Measurements from ENCODE around the gene PLTP.
"Not testable (repeated sequence)": the region's sequence is repeated elsewhere in the genome, so short reads cannot be mapped to it uniquely, and the experiment has no call there.

PLTP gene

DNA sequence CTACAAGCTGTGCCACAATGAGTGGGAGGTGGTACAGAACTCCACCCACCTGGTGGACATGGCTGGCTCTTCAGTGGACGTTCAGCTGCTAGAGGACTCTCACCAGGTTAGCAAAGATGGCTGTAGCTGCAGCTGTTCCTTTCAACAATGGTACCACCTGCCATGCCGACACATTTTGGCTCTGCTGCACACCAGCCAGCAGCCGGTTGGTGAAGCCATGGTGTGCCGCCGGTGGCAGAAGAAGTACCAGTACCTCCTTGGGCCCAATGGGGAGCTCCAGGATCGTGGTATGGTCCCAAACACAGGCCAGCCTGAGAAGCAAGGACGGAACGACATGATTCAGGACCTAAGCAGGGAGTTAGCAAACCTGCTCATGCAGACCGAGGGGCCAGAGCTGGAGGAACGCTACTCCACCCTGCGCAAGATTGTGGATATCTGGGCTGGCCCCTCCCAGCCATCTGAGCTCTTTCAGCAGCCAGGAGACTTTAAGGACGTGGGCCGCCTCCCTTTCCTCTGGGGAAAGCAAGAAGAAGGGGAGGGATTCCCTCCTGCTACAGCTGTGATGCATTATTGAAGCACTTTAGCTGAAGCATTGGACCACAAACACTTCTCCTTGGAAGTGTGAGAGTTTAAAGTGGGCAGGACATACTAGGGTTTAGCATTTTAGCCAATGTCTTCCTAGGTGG lies 33.7 kb downstream of the PLTP start:
- H3K4me2 ChIP-seq (ENCODE audit: insufficient read depth, low read length): no peak overlapping the region
- H3K9ac ChIP-seq (ENCODE audit: low read depth, low read length): no peak overlapping the region
- peaks cover 22% of the 10 kb centered on the region for H3K79me2 ChIP-seq (ENCODE audit: insufficient read depth, low read length)
- H3K9me3 ChIP-seq (ENCODE audit: insufficient read depth, low read length, severe bottlenecking): no peaks in the 10 kb centered on the region
- ATAC-seq (ENCODE audit: insufficient read depth, low read depth) (no peak), DNase-seq (no peak)
- no peak overlapping the region for H3K27ac ChIP-seq (ENCODE audit: low read length)
- H3K4me1 ChIP-seq (ENCODE audit: insufficient read depth, low read length): peaks cover 28% of the 10 kb centered on the region
- peaks cover 34% of the 10 kb centered on the region for H3K36me3 ChIP-seq (ENCODE audit: insufficient read depth, low read length)
- H3K4me3 ChIP-seq (ENCODE audit: low read depth in 1 of 2, low read length in 2 of 2): no peak overlapping the region
- TF ChIP-seq EZH2 (IDR thresholded peaks at IDR 0.05; ENCODE audit: borderline replicate concordance, low read depth, low read length, severe bottlenecking) (no peak), CTCF (IDR thresholded peaks at IDR 0.05; ENCODE audit: borderline replicate concordance, extremely low read depth, low read length, poor library complexity, severe bottlenecking) (no peak)
- H4K20me1 ChIP-seq (ENCODE audit: insufficient read depth, low read length): peaks cover 7% of the 10 kb centered on the region; the same call in 1 of the 2 replicates
- H3K27me3 ChIP-seq (ENCODE audit: insufficient read depth, low read length, poor library complexity): no peaks in the 10 kb centered on the region
- no peak overlapping the region for H2AFZ ChIP-seq (ENCODE audit: low read depth, low read length)

GRCh38 chr20:45874576-45874975 lies 37.4 kb downstream of the PLTP start:
- ATAC-seq (ENCODE audit: insufficient read depth, low read depth) (no peak), DNase-seq (no peak)
- TF ChIP-seq EZH2 (IDR thresholded peaks at IDR 0.05; ENCODE audit: borderline replicate concordance, low read depth, low read length, severe bottlenecking) (no peak), CTCF (IDR thresholded peaks at IDR 0.05; ENCODE audit: borderline replicate concordance, extremely low read depth, low read length, poor library complexity, severe bottlenecking) (no peak)
- Histone ChIP-seq H3K27ac (ENCODE audit: low read length) (no peak overlapping the region), H3K4me3 (ENCODE audit: low read depth in 1 of 2, low read length in 2 of 2) (no peak overlapping the region), H3K36me3 (ENCODE audit: insufficient read depth, low read length) (peaks cover 20% of the 10 kb centered on the region), H3K79me2 (ENCODE audit: insufficient read depth, low read length) (no peaks in the 10 kb centered on the region), H3K4me1 (ENCODE audit: insufficient read depth, low read length) (no peaks in the 10 kb centered on the region), H3K9me3 (ENCODE audit: insufficient read depth, low read length, severe bottlenecking) (no peaks in the 10 kb centered on the region), H3K4me2 (ENCODE audit: insufficient read depth, low read length) (no peak overlapping the region), H2AFZ (ENCODE audit: low read depth, low read length) (no peak overlapping the region), H3K9ac (ENCODE audit: low read depth, low read length) (no peak overlapping the region), H4K20me1 (ENCODE audit: insufficient read depth, low read length) (no peaks in the 10 kb centered on the region; the same call in 1 of the 2 replicates), H3K27me3 (ENCODE audit: insufficient read depth, low read length, poor library complexity) (no peaks in the 10 kb centered on the region)

GRCh38 chr20:45874104-45874481 lies 37.9 kb downstream of the PLTP start:
- H4K20me1 ChIP-seq (ENCODE audit: insufficient read depth, low read length); DNase-seq; H3K27me3 ChIP-seq (ENCODE audit: insufficient read depth, low read length, poor library complexity); H3K4me3 ChIP-seq (ENCODE audit: low read depth in 1 of 2, low read length in 2 of 2); H3K4me2 ChIP-seq (ENCODE audit: insufficient read depth, low read length); H3K9me3 ChIP-seq (ENCODE audit: insufficient read depth, low read length, severe bottlenecking); ATAC-seq (ENCODE audit: insufficient read depth, low read depth); H3K4me1 ChIP-seq (ENCODE audit: insufficient read depth, low read length); H2AFZ ChIP-seq (ENCODE audit: low read depth, low read length); H3K79me2 ChIP-seq (ENCODE audit: insufficient read depth, low read length); H3K9ac ChIP-seq (ENCODE audit: low read depth, low read length); H3K27ac ChIP-seq (ENCODE audit: low read length): not testable (repeated sequence)
- peaks cover 20% of the 10 kb centered on the region for H3K36me3 ChIP-seq (ENCODE audit: insufficient read depth, low read length)

DNA sequence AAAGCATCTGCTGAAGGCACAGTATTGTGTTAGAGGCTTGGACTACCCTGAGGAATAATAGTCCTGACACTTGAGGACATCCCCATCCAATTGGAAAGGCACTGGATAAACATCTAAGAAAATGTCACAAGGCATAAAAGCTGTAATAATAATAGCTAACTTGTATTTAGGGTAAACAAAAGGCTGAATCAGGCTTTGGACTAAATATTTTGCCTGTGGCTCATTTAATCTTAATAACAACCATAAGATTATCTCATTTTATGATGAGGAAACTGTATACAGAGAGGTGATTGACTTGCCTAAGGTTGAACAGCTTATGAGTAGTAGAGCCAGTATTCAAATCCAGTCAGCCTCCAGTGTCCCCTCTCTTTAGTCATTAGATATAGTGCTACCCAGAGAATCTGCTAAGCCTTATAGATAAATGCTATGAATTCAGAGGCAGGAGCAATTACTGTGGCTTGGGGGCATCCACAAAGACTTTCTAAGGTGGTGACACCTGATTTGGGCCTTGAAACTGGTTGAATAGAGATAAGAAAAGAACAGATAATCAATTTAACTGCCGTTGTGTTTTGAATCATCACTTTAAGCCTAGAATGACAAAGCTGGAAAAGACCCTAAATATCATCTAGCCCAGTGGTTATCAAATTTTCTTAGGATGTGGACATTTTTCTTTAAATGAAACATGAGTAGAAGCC lies 38.4 kb downstream of the PLTP start:
- no peak overlapping the region for H3K9ac ChIP-seq (ENCODE audit: low read depth, low read length)
- H3K9me3 ChIP-seq (ENCODE audit: insufficient read depth, low read length, severe bottlenecking): no peaks in the 10 kb centered on the region
- H2AFZ ChIP-seq (ENCODE audit: low read depth, low read length): no peak overlapping the region
- peaks cover 18% of the 10 kb centered on the region for H3K36me3 ChIP-seq (ENCODE audit: insufficient read depth, low read length)
- no peak overlapping the region for H3K27ac ChIP-seq (ENCODE audit: low read length)
- H3K27me3 ChIP-seq (ENCODE audit: insufficient read depth, low read length, poor library complexity): no peaks in the 10 kb centered on the region
- no peaks in the 10 kb centered on the region for H3K4me1 ChIP-seq (ENCODE audit: insufficient read depth, low read length)
- TF ChIP-seq CTCF (IDR thresholded peaks at IDR 0.05; ENCODE audit: borderline replicate concordance, extremely low read depth, low read length, poor library complexity, severe bottlenecking): no peak
- TF ChIP-seq EZH2 (IDR thresholded peaks at IDR 0.05; ENCODE audit: borderline replicate concordance, low read depth, low read length, severe bottlenecking): no peak
- no peaks in the 10 kb centered on the region; the same call in 1 of the 2 replicates for H4K20me1 ChIP-seq (ENCODE audit: insufficient read depth, low read length)
- H3K4me3 ChIP-seq (ENCODE audit: low read depth in 1 of 2, low read length in 2 of 2): no peak overlapping the region
- H3K4me2 ChIP-seq (ENCODE audit: insufficient read depth, low read length): no peak overlapping the region
- no peak for DNase-seq
- no peaks in the 10 kb centered on the region for H3K79me2 ChIP-seq (ENCODE audit: insufficient read depth, low read length)
- ATAC-seq (ENCODE audit: insufficient read depth, low read depth): no peak

Measured in DND-41 (cell line).